ENCODE data around the gene CLDN6. TPM values are rescaled to one million over a fixed set of nuclear protein-coding genes. Genes with fewer than 3 reads are reported as not detected.
"Not testable (repeated sequence)": the region's sequence is repeated elsewhere in the genome, so short reads cannot be mapped to it uniquely, and the experiment has no call there.

The CLDN6 gene
- total and polyA plus RNA-seq, 9 of the 15 experiments (the other 6 are each of a cell fraction or from before 2014, with no cell fraction given) = 0.22 to 0.75 (median 0.38) TPM; not detected in 3

DNA sequence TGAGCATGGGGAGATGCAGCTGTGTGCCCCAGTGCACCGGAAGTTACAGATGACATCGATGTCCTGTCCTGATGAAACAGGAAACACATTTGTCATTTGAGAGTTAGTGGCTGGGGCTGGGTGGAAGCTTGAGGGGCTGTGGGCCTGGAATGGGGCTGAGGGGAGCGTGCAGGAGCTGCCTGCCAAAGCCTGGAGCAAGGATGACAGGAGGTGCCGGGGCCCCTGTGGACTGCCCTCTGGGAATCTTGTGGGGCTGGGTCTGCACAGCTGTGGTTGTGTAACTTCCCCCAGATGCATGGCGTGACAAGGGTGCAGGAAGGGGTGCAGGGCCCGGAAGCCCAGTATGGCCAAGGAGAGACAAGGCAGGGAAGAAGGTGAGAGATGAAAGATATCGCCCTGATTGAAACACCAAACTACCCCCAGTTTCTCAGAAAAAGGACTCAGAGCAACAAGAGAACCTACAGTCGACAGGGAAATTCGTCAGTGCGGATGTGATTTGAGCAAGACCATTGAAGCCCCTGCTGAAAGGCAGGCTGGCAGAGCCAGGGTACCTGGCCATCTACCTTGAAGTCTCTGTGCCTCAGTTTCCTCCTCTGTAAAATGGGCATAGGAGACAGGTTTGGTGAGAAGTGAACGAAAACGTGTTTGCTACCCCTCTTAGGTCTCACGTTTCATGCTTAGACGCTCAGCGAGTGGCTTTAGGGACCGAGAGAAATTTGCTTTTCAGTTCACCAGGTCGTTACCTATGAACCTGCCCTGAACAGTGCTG, 37.2 kb upstream of the CLDN6 start (continued):
- TF ChIP-seq CBFB (CRISPR knock-in tag; IDR thresholded peaks at IDR 0.05) = no peak
- TF ChIP-seq RBM25 (IDR thresholded peaks at IDR 0.05; ENCODE audit: low read depth, low read length, severe bottlenecking) = peak; percentile 61
- TF ChIP-seq ILK (tag; IDR thresholded peaks at IDR 0.05; ENCODE audit: borderline replicate concordance, low read depth) = no peak
- TF ChIP-seq RBM34 (IDR thresholded peaks at IDR 0.05; ENCODE audit: borderline replicate concordance, insufficient read depth, low read length) = no peak
- no peak for TF ChIP-seq ARHGAP35 (IDR thresholded peaks at IDR 0.05; ENCODE audit: partially characterized antibody)
- no peak for TF ChIP-seq KLF13 (tag; IDR thresholded peaks at IDR 0.05; ENCODE audit: borderline replicate concordance, low read depth)

DNA sequence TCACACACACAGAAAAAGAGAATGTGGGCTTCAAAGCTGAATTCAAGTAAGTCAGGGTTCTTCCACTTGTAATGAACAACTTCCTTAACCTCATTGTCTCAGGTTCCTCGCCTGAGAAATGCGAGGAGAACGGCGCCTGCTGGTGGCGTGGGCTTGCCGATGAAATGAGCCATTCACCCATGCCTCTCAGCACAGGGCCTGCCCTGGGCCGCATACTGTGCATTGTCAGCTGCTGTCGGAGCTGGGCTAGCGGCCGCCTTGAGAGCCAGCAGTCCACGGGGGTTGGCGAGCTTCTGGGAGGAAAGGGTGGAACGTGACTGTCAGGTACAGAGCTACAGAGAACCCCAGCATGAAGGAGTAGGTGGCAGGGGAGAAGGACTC, 35.3 kb upstream of the CLDN6 start:
- 51% methylated on average over 7 of the region's 13 CpGs for WGBS (ENCODE audit: insufficient coverage, low coverage, missing lambda C conversion rate)
- H2AFZ ChIP-seq (ENCODE audit: low read depth, low read length); DNase-seq (ENCODE audit: extremely low read depth in 1 of 4, low spot score in 3 of 4); CTCF ChIA-PET (ENCODE audit: low intra/inter-chr PET ratio); POLR2A ChIA-PET; H3K79me2 ChIP-seq (ENCODE audit: control insufficient read depth, insufficient read depth, low read length); H3K36me3 ChIP-seq (ENCODE audit: control insufficient read depth, insufficient read depth, low read length); in situ Hi-C loops (cut with MboI); H3K9ac ChIP-seq (ENCODE audit: insufficient read depth in 1 of 2, low read depth in 2 of 2, low read length in 2 of 2); H4K20me1 ChIP-seq (replicated peaks; ENCODE audit: control insufficient read depth, insufficient read depth, low read length); H3K4me3 ChIP-seq; BruUV-seq (replicated peaks); H3K9me3 ChIP-seq (replicated peaks; ENCODE audit: control insufficient read depth, insufficient read depth, low read depth, low read length); H3K9me1 ChIP-seq (ENCODE audit: control insufficient read depth, insufficient read depth, low read length); H3K4me2 ChIP-seq (ENCODE audit: insufficient read depth, low read length); H3K27ac ChIP-seq (ENCODE audit: extremely low read depth, low read depth, low read length): not testable (repeated sequence)
- TF ChIP-seq, protein P1, sequence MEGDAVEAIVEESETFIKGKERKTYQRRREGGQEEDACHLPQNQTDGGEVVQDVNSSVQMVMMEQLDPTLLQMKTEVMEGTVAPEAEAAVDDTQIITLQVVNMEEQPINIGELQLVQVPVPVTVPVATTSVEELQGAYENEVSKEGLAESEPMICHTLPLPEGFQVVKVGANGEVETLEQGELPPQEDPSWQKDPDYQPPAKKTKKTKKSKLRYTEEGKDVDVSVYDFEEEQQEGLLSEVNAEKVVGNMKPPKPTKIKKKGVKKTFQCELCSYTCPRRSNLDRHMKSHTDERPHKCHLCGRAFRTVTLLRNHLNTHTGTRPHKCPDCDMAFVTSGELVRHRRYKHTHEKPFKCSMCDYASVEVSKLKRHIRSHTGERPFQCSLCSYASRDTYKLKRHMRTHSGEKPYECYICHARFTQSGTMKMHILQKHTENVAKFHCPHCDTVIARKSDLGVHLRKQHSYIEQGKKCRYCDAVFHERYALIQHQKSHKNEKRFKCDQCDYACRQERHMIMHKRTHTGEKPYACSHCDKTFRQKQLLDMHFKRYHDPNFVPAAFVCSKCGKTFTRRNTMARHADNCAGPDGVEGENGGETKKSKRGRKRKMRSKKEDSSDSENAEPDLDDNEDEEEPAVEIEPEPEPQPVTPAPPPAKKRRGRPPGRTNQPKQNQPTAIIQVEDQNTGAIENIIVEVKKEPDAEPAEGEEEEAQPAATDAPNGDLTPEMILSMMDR (IDR thresholded peaks at IDR 0.05 in 2 of 3, conservative IDR thresholded peaks at IDR 0.05 in 1 of 3; ENCODE audit: insufficient read depth in 2 of 3, low read depth in 1 of 3, low read length in 3 of 3) = peak in 1 of 3 experiments; percentile 9; a peak in 1 of 6 replicates
- peak in 1 of 2 experiments; percentile 3; a peak in 1 of 4 replicates for TF ChIP-seq RAD21 (CRISPR knock-in tag; conservative IDR thresholded peaks at IDR 0.05 in 1 of 2, IDR thresholded peaks at IDR 0.05 in 1 of 2)
- intact Hi-C loops (cut with micrococcal nuclease) = loop anchor here (10.0 kb wide), 1 partner anchor 121 kb away; no protein-coding TSS in a partner anchor
- ATAC-seq (0 out of 3 replicates have a peak, but pooled peaks have one; percentile 16), FAIRE-seq (peak; percentile 77)
- Histone ChIP-seq H3K27me3 (ENCODE audit: control insufficient read depth in 2 of 2, insufficient read depth in 2 of 2, low read length in 2 of 2) (peaks cover under 1 to 19% of the 10 kb centered on the region in 2 experiments; a peak in 3 of 5 replicates), H3K4me1 (replicated peaks in 1 of 2; ENCODE audit: control insufficient read depth in 2 of 2, insufficient read depth in 2 of 2, low read length in 2 of 2) (peaks cover 3 to 29% of the 10 kb centered on the region in 2 experiments; a peak in 4 of 5 replicates)

DNA sequence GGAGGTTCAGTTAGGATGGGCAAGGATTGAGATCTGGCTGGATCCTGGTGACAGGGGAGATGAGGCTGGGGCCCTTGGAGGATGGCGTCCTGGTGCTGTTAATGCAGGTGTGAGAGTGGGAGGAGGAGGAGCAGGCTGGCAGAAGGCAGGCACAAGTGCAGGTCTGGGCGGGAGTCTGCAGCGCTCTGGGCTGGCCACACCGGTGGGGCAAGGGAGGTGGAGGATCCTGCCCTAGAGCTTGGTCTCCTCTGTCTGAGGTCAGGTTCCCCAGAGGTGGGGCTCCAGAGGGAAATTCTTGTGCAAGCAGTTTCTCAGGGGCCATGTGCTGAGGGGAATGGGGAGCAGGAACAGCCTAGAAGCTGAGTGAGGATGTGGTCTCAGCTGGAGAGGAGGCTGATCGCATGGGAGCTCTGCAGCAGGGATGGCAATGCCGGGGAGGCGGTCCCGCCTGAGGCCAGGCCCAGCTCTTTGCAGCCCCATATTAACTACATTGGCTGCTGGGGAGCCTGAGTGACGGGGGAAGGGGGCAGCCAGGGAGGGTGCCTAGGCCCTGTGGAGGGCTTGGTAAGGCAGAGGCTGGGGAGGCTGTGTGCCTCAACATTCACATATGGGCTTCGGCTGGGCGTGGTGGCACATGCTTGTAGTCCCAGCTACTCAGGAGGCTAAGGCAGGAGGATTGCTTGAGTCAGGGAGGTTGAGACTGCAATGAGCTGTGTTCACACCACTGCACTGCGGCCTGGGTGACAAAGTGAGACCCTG, 34.8 kb upstream of the CLDN6 start:
- H3K79me2 ChIP-seq (ENCODE audit: control insufficient read depth, insufficient read depth, low read length); FAIRE-seq; ATAC-seq; H3K4me2 ChIP-seq (ENCODE audit: insufficient read depth, low read length); in situ Hi-C loops (cut with MboI); H3K27ac ChIP-seq (ENCODE audit: extremely low read depth, low read depth, low read length); DNase-seq (ENCODE audit: extremely low read depth in 1 of 4, low spot score in 3 of 4); H4K20me1 ChIP-seq (replicated peaks; ENCODE audit: control insufficient read depth, insufficient read depth, low read length); POLR2A ChIA-PET; H3K4me3 ChIP-seq; H3K36me3 ChIP-seq (ENCODE audit: control insufficient read depth, insufficient read depth, low read length); H2AFZ ChIP-seq (ENCODE audit: low read depth, low read length); BruUV-seq (replicated peaks); H3K9ac ChIP-seq (ENCODE audit: insufficient read depth in 1 of 2, low read depth in 2 of 2, low read length in 2 of 2); H3K9me1 ChIP-seq (ENCODE audit: control insufficient read depth, insufficient read depth, low read length); CTCF ChIA-PET (ENCODE audit: low intra/inter-chr PET ratio); H3K9me3 ChIP-seq (replicated peaks; ENCODE audit: control insufficient read depth, insufficient read depth, low read depth, low read length): not testable (repeated sequence)
- peaks cover 2 to 21% of the 10 kb centered on the region in 2 experiments; a peak in 3 of 5 replicates for H3K27me3 ChIP-seq (ENCODE audit: control insufficient read depth in 2 of 2, insufficient read depth in 2 of 2, low read length in 2 of 2)
- intact Hi-C loops (cut with micrococcal nuclease) = loop anchor here (10.0 kb wide), 1 partner anchor 122 kb away; no protein-coding TSS in a partner anchor
- H3K4me1 ChIP-seq (replicated peaks in 1 of 2; ENCODE audit: control insufficient read depth in 2 of 2, insufficient read depth in 2 of 2, low read length in 2 of 2) = peaks cover 3 to 23% of the 10 kb centered on the region in 2 experiments; a peak in 3 of 5 replicates
- 36% methylated on average over 9 of the region's 12 CpGs for WGBS (ENCODE audit: insufficient coverage, low coverage, missing lambda C conversion rate)

All from K562 (cell line).